Measurements from ENCODE around the gene SBF1.

SBF1 gene

GRCh38 chr22:50454556-50455075 is 20.2 kb downstream of the SBF1 start:
- DNase-seq (ENCODE audit: low read depth), result no peak
- H3K4me3 ChIP-seq (ENCODE audit: control insufficient read depth, low read depth, low read length), result no peak overlapping the region
- no peak for TF ChIP-seq CTCF (conservative IDR thresholded peaks at IDR 0.05; ENCODE audit: control insufficient read depth, insufficient read depth, low read depth, low read length)

GRCh38 chr22:50452649-50453048 is 22.2 kb downstream of the SBF1 start:
- TF ChIP-seq CTCF (conservative IDR thresholded peaks at IDR 0.05; ENCODE audit: control insufficient read depth, insufficient read depth, low read depth, low read length), result no peak
- H3K4me3 ChIP-seq (ENCODE audit: control insufficient read depth, low read depth, low read length), result no peak overlapping the region
- no peak for DNase-seq (ENCODE audit: low read depth)

GRCh38 chr22:50447576-50448551 is 27.0 kb downstream of the SBF1 start:
- TF ChIP-seq CTCF (conservative IDR thresholded peaks at IDR 0.05; ENCODE audit: control insufficient read depth, insufficient read depth, low read depth, low read length), result no peak
- H3K4me3 ChIP-seq (ENCODE audit: control insufficient read depth, low read depth, low read length), result no peak overlapping the region
- no peak for DNase-seq (ENCODE audit: low read depth)

GRCh38 chr22:50446708-50447575 is 27.9 kb downstream of the SBF1 start:
- DNase-seq (ENCODE audit: low read depth), result no peak
- no peak overlapping the region for H3K4me3 ChIP-seq (ENCODE audit: control insufficient read depth, low read depth, low read length)

GRCh38 chr22:50445880-50446707 is 28.7 kb downstream of the SBF1 start:
- no peak for TF ChIP-seq CTCF (conservative IDR thresholded peaks at IDR 0.05; ENCODE audit: control insufficient read depth, insufficient read depth, low read depth, low read length)
- no peak overlapping the region for H3K4me3 ChIP-seq (ENCODE audit: control insufficient read depth, low read depth, low read length)
- DNase-seq (ENCODE audit: low read depth), result no peak

More at GRCh38 chr22:50446708-50447575, 27.9 kb downstream of the SBF1 start:
- no peak for TF ChIP-seq CTCF (conservative IDR thresholded peaks at IDR 0.05; ENCODE audit: control insufficient read depth, insufficient read depth, low read depth, low read length)

All from fibroblast of mammary gland (primary cell).